SU-DHL-6 (cell line): ENCODE data around the gene ST6GAL2.

Source experiments
- CTCF ChIP-seq: fragments of 200-600 bp; sonication (generic); IDR thresholded peaks from one replicate; pipeline ENCODE4 v1.5.1; 2017; ENCODE audit warnings: antibody characterized with exemption, mild to moderate bottlenecking, low read length, moderate library complexity; ENCODE audit not compliant: insufficient read depth, poor library complexity, severe bottlenecking
- EZH2phosphoT487 ChIP-seq: fragments of 200-600 bp; sonication (generic), shearing (Covaris generic); conservative IDR thresholded peaks from 2 replicates; pipeline ENCODE4 v1.6.1; 2018; ENCODE audit warnings: mild to moderate bottlenecking, antibody characterized with exemption, low read length, moderate library complexity, mixed read lengths

DNA sequence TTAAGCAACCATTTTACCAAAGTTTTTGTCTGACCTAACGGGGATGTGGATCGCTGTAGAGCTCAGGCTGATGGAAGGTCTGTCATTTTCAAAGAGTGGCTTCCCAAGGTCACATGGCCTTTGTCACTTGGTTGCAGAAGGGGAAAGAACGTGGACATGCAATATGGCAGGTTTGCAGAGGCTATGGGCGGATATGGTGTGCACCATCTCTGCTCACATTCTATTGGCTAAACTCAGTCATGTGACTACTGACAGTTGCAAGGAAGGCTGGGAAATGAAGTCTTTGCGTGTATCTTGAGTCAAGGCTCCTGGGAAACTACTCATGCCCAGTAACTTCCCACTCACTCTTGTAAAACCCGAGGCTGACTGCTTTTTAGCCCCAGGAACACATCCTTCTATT, 96.8 kb downstream of the ST6GAL2 start:
- no peak for TF ChIP-seq CTCF
- TF ChIP-seq EZH2phosphoT487, result no peak
